Neural cell (in vitro differentiated cells): ENCODE results near the gene IGF2R. TPM values are rescaled to one million over a fixed set of nuclear protein-coding genes. Genes with fewer than 3 reads are reported as not detected.

ENCODE experiments used
- H2AFZ ChIP-seq: fragments of 200-600, 300-800 bp; sonication (generic), shearing (Covaris generic); 2 replicates; pipeline ENCODE4 v1.6.0; 2014; ENCODE audit warnings: low read depth, mild to moderate bottlenecking, antibody characterized with exemption, low read length, moderate library complexity
- H3F3A ChIP-seq: fragments of 200-600 bp; shearing (Covaris generic); 2 replicates; pipeline ENCODE4 v1.6.1; 2016; ENCODE audit warnings: mild to moderate bottlenecking, moderate library complexity, mixed read lengths, antibody characterized with exemption, low read length; ENCODE audit not compliant: insufficient read depth, poor library complexity, severe bottlenecking
- H3K27ac ChIP-seq: fragments of 200-600, 300-800 bp; sonication (generic), shearing (Covaris generic); 2 replicates; pipeline ENCODE4 v1.5.1; 2014; ENCODE audit warnings: mild to moderate bottlenecking, low read length, moderate library complexity
- H3K27me3 ChIP-seq: fragments of 300-800, 200-600 bp; sonication (generic), shearing (Covaris generic); 2 replicates; pipeline ENCODE4 v1.6.0; 2014; ENCODE audit warnings: mild to moderate bottlenecking, low read depth, low read length, moderate library complexity; ENCODE audit not compliant: insufficient read depth
- H3K36me3 ChIP-seq: fragments of 300-800, 200-600 bp; sonication (generic), shearing (Covaris generic); 2 replicates; pipeline ENCODE4 v1.5.1; 2014; ENCODE audit warnings: mild to moderate bottlenecking, antibody characterized with exemption, low read length, moderate library complexity; ENCODE audit not compliant: insufficient read depth
- H3K4me2 ChIP-seq: fragments of 300-800, 200-600 bp; sonication (generic), shearing (Covaris generic); 2 replicates; pipeline ENCODE4 v1.6.0; 2014; ENCODE audit warnings: mild to moderate bottlenecking, low read length
- H3K4me3 ChIP-seq: fragments of 300-800, 200-600 bp; sonication (generic), shearing (Covaris generic); 2 replicates; pipeline ENCODE4 v1.5.1; 2014; ENCODE audit warnings: mild to moderate bottlenecking, low read length, moderate library complexity
- H3K79me2 ChIP-seq: fragments of 200-600 bp; shearing (Covaris generic); replicated peaks from 2 replicates; pipeline ENCODE4 v1.6.0; 2014; ENCODE audit warnings: mild to moderate bottlenecking, low read length, moderate library complexity; ENCODE audit not compliant: insufficient read depth
- H3K9ac ChIP-seq: fragments of 300-800, 200-600 bp; sonication (generic), shearing (Covaris generic); 2 replicates; pipeline ENCODE4 v1.6.1; 2016; ENCODE audit warnings: mild to moderate bottlenecking, low read length, mixed read lengths
- H3K9me2 ChIP-seq: fragments of 200-600 bp; shearing (Covaris generic); 2 replicates; pipeline ENCODE4 v1.6.1; 2016; ENCODE audit warnings: mild to moderate bottlenecking, low read length, mixed read lengths; ENCODE audit not compliant: insufficient read depth
- H3K9me3 ChIP-seq: fragments of 200-600, 300-800 bp; sonication (generic), shearing (Covaris generic); 2 replicates; pipeline ENCODE4 v1.6.1; 2016; ENCODE audit warnings: mild to moderate bottlenecking, mixed run types, low read length, moderate library complexity, mixed read lengths
- H4K20me1 ChIP-seq: fragments of 200-600 bp; shearing (Covaris generic); 2 replicates; pipeline ENCODE4 v1.6.1; 2016; ENCODE audit warnings: mild to moderate bottlenecking, mixed run types; ENCODE audit not compliant: insufficient read depth
- EP300 ChIP-seq: fragments of 450-650 bp; conservative IDR thresholded peaks from 2 replicates; pipeline ENCODE4 v1.6.1; 2014; ENCODE audit warnings: antibody characterized with exemption, mild to moderate bottlenecking, moderate library complexity; ENCODE audit not compliant: poor library complexity, severe bottlenecking
- EZH2 ChIP-seq: fragments of 200-600, 300-800 bp; shearing (Covaris generic), sonication (generic); IDR thresholded peaks from 2 replicates; pipeline ENCODE4 v1.6.1; 2014; ENCODE audit warnings: antibody characterized with exemption, low read length, borderline replicate concordance, mild to moderate bottlenecking; ENCODE audit not compliant: insufficient read depth, poor library complexity, severe bottlenecking
- MXI1 ChIP-seq: fragments of 450-650 bp; conservative IDR thresholded peaks from 2 replicates; pipeline ENCODE4 v1.6.1; 2014; ENCODE audit warnings: antibody characterized with exemption, mild to moderate bottlenecking; ENCODE audit not compliant: poor library complexity, severe bottlenecking
- POLR2AphosphoS5 ChIP-seq: IDR thresholded peaks from 2 replicates; pipeline ENCODE4 v1.6.1; 2012
- RAD21 ChIP-seq: fragments of 450-650 bp; conservative IDR thresholded peaks from 2 replicates; pipeline ENCODE4 v1.6.1; 2014; ENCODE audit warnings: antibody characterized with exemption, mild to moderate bottlenecking, moderate library complexity
- SMC3 ChIP-seq: fragments of 450-650 bp; conservative IDR thresholded peaks from 2 replicates; pipeline ENCODE4 v1.6.1; 2014; ENCODE audit warnings: antibody characterized with exemption, mild to moderate bottlenecking, moderate library complexity; ENCODE audit not compliant: poor library complexity
- TAF1 ChIP-seq: IDR thresholded peaks from 2 replicates; pipeline ENCODE4 v1.6.1; 2012; ENCODE audit warnings: low read depth
- polyA plus RNA-seq: library from polyadenylated mRNA; depleted of rRNA; stranded (reverse); fragments of >200 nt; gene quantifications from 2 replicates; pipeline ENCODE4 v1.2.3, GENCODE V29; 2014
- TF ChIP-seq, protein P1 (sequence below): IDR thresholded peaks from 2 replicates; pipeline ENCODE4 v1.6.1; 2012; ENCODE audit warnings: borderline replicate concordance
- TF ChIP-seq, protein P2 (sequence below): fragments of 450-650 bp; IDR thresholded peaks from 2 replicates; pipeline ENCODE4 v1.5.1; 2014; ENCODE audit warnings: antibody characterized with exemption, mild to moderate bottlenecking, moderate library complexity; ENCODE audit not compliant: poor library complexity, severe bottlenecking

IGF2R gene
- polyA plus RNA-seq, 1 donor from 2014 or later = 15.0 TPM

DNA sequence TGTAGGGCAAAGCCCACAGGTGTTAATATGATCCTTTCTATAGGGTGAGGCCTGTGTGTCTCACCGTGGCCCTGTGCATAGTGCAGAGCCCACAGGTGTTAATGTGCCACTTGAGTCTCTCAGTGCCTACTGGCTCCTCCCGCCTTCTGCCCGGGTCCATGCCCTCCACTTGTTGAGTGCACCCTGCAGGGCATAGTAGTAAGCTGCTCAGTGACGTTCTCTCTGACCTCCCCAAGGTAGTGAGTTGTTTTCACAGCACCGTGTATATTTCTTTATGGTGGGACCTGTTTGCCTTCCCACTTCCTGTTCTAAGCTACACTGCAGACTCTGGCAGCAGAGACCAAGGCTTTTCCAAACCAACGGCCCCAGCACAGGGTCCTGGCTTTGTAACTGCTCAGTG is 88.2 kb downstream of the IGF2R start:
- Histone ChIP-seq H3K9ac (no peak overlapping the region), H3F3A (no peaks in the 10 kb centered on the region), H3K27me3 (no peaks in the 10 kb centered on the region), H3K36me3 (peaks cover 10% of the 10 kb centered on the region), H2AFZ (no peak overlapping the region), H3K9me3 (no peaks in the 10 kb centered on the region), H3K4me3 (no peak overlapping the region), H3K79me2 (no peaks in the 10 kb centered on the region), H3K27ac (no peak overlapping the region), H3K9me2 (no peaks in the 10 kb centered on the region), H4K20me1 (no peaks in the 10 kb centered on the region), H3K4me2 (no peak overlapping the region)
- TF ChIP-seq TAF1 (no peak), POLR2AphosphoS5 (no peak), MXI1 (no peak), RAD21 (no peak), EZH2 (no peak), EP300 (no peak), SMC3 (no peak)
- TF ChIP-seq, protein P1, sequence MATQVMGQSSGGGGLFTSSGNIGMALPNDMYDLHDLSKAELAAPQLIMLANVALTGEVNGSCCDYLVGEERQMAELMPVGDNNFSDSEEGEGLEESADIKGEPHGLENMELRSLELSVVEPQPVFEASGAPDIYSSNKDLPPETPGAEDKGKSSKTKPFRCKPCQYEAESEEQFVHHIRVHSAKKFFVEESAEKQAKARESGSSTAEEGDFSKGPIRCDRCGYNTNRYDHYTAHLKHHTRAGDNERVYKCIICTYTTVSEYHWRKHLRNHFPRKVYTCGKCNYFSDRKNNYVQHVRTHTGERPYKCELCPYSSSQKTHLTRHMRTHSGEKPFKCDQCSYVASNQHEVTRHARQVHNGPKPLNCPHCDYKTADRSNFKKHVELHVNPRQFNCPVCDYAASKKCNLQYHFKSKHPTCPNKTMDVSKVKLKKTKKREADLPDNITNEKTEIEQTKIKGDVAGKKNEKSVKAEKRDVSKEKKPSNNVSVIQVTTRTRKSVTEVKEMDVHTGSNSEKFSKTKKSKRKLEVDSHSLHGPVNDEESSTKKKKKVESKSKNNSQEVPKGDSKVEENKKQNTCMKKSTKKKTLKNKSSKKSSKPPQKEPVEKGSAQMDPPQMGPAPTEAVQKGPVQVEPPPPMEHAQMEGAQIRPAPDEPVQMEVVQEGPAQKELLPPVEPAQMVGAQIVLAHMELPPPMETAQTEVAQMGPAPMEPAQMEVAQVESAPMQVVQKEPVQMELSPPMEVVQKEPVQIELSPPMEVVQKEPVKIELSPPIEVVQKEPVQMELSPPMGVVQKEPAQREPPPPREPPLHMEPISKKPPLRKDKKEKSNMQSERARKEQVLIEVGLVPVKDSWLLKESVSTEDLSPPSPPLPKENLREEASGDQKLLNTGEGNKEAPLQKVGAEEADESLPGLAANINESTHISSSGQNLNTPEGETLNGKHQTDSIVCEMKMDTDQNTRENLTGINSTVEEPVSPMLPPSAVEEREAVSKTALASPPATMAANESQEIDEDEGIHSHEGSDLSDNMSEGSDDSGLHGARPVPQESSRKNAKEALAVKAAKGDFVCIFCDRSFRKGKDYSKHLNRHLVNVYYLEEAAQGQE = no peak
- TF ChIP-seq, protein P2, sequence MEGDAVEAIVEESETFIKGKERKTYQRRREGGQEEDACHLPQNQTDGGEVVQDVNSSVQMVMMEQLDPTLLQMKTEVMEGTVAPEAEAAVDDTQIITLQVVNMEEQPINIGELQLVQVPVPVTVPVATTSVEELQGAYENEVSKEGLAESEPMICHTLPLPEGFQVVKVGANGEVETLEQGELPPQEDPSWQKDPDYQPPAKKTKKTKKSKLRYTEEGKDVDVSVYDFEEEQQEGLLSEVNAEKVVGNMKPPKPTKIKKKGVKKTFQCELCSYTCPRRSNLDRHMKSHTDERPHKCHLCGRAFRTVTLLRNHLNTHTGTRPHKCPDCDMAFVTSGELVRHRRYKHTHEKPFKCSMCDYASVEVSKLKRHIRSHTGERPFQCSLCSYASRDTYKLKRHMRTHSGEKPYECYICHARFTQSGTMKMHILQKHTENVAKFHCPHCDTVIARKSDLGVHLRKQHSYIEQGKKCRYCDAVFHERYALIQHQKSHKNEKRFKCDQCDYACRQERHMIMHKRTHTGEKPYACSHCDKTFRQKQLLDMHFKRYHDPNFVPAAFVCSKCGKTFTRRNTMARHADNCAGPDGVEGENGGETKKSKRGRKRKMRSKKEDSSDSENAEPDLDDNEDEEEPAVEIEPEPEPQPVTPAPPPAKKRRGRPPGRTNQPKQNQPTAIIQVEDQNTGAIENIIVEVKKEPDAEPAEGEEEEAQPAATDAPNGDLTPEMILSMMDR = no peak

DNA sequence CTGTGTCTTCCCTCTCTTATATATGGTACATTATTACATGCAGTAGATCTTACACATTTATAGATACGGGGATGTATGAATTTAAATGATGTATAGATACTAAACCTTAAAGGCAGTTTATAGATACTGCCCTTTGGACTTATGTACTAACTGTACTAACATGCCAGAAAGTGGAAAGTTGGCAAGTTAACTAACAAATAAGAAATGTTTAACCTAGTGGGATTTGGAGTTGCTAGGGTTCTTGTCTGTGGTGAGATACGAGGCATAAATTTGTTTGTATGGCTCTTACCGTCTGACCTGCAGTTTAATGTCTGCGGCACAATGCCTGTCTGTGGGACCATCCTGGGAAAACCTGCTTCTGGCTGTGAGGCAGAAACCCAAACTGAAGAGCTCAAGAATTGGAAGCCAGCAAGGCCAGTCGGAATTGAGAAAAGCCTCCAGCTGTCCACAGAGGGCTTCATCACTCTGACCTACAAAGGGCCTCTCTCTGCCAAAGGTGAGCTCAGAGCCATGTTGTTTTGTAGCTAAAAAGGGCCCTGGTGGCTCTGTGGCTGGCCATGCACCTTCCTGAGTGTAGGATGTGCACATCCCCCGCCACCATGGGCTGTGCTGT is 89.8 kb downstream of the IGF2R start:
- Histone ChIP-seq H4K20me1 (no peaks in the 10 kb centered on the region), H3K27ac (no peak overlapping the region), H3K4me2 (no peak overlapping the region), H2AFZ (no peak overlapping the region), H3K27me3 (no peaks in the 10 kb centered on the region), H3F3A (no peaks in the 10 kb centered on the region), H3K9me2 (no peaks in the 10 kb centered on the region), H3K36me3 (peaks cover 10% of the 10 kb centered on the region), H3K9ac (no peak overlapping the region), H3K4me3 (no peak overlapping the region), H3K79me2 (no peaks in the 10 kb centered on the region), H3K9me3 (no peaks in the 10 kb centered on the region)
- no peak for TF ChIP-seq TAF1
- TF ChIP-seq SMC3 = no peak
- no peak for TF ChIP-seq MXI1
- TF ChIP-seq, protein P2 = no peak
